Gastroesophageal sphincter (tissue), 3 donors: Measurements from ENCODE around the gene RAB36.

Source experiments
- CTCF ChIP-seq, 4 experiments: fragments of 200-600 bp in 2 of 4; fragments of 450-650 bp in 2 of 4; sonication (generic) in 1 of 4; IDR thresholded peaks; one replicate each; pipeline ENCODE4 v1.5.1; 2017 to 2019; ENCODE audit warnings: antibody characterized with exemption in 4 of 4, mild to moderate bottlenecking in 2 of 4, moderate library complexity in 2 of 4
- EP300 ChIP-seq: sonication (generic); formaldehyde crosslinking; IDR thresholded peaks from one replicate; pipeline ENCODE4 v1.6.1; 2017; ENCODE audit warnings: antibody characterized with exemption, mild to moderate bottlenecking
- POLR2A ChIP-seq, 2 donors: fragments of 450-650 bp; IDR thresholded peaks; one replicate each; pipeline ENCODE4 v1.6.1; 2017; ENCODE audit warnings: antibody characterized with exemption in 2 of 2, mild to moderate bottlenecking in 2 of 2, moderate library complexity in 1 of 2
- POLR2AphosphoS5 ChIP-seq: sonication (generic); formaldehyde crosslinking; IDR thresholded peaks from one replicate; pipeline ENCODE4 v1.6.1; 2017; ENCODE audit warnings: antibody characterized with exemption

GRCh38 chr22:23095733-23096342 is 49.4 kb upstream of the RAB36 start:
- TF ChIP-seq CTCF (IDR thresholded peaks at IDR 0.05) (no peak), POLR2A (IDR thresholded peaks at IDR 0.05) (no peak), EP300 (no peak), POLR2AphosphoS5 (no peak)
